Fibroblast of mammary gland (primary cell): ENCODE results near the gene RBM7.

ENCODE experiments used
- DNase-seq: peaks from one replicate; pipeline ENCODE4 v3.0.0-alpha.2; 2010; ENCODE audit warnings: low read depth
- H3K4me3 ChIP-seq: 2 replicates; pipeline ENCODE4 v1.5.1; 2011; ENCODE audit warnings: low read depth, mild to moderate bottlenecking, low read length, moderate library complexity; ENCODE audit not compliant: control insufficient read depth
- CTCF ChIP-seq: conservative IDR thresholded peaks from 2 replicates; pipeline ENCODE4 v1.5.1; 2011; ENCODE audit warnings: low read depth, low read length, inconsistent platforms; ENCODE audit not compliant: control insufficient read depth, insufficient read depth

The RBM7 gene

GRCh38 chr11:114433376-114433775, 32.9 kb downstream of the RBM7 start:
- no peak for DNase-seq
- TF ChIP-seq CTCF = no peak
- H3K4me3 ChIP-seq = no peak overlapping the region

DNA sequence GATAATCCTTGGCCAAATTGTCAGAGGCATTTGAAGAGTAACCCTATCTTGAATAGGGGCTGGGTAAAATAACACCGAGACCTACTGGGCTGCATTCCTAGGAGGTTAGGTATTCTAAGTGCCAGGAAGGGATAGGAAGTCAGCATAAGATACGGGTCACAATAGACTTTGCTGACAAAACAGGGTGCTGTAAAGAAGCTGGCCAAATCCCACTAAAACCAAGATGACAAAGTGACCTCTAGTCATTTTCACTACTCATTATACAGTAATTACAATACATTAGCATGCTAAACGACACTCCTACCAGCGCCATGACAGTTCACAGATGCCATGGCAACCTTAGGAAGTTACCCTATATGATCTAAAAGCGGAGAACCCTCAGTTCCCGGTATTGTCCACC, 37.8 kb downstream of the RBM7 start:
- H3K4me3 ChIP-seq = no peak overlapping the region
- DNase-seq = no peak
- no peak for TF ChIP-seq CTCF

DNA sequence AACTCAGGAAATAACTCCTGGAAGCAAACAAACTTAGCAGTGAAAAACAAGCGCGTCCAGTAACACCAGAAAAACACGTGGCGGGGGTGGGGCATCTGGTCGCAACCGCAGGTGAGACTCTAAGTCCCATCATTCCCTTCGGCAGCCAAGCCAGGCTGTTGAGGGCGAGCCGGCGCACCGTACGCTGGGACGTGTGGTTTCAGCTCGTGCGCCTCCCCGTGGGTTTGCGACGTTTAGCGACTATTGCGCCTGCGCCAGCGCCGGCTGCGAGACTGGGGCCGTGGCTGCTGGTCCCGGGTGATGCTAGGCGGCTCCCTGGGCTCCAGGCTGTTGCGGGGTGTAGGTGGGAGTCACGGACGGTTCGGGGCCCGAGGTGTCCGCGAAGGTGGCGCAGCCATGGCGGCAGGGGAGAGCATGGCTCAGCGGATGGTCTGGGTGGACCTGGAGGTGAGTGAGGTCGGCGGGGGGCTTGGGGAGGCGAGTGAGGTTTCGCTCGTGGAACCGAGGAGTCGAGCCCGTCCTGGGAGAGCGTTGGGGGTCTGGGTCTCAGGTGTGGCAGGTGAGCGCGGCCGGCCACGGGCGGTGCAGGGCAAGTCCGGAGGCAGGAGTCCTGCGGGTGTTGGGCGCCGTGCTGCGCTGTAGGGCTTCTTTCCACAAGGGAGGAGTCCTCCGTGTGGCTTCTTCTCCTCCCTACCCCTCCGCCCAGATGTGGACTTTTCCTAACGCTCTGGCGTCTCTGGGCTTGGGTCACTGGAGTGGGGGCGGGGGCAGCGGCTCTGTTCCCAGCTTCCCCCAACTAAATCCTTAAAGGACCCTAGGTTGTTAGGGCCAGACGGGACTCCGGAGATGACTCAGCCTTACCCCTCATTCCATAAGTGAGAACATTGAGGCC, 39.0 kb downstream of the RBM7 start, which contains the start of gene REXO2:
TSS of gene REXO2 (plus strand) at position 239 of the 892 bp plus-strand sequence. CDS start at position 301, 62 bp downstream.
- H3K4me3 ChIP-seq = peak within 1 kb of the TSS; percentile 90
- no peak for TF ChIP-seq CTCF
- peak; percentile 94 for DNase-seq

GRCh38 chr11:114440121-114440860, 39.8 kb downstream of the RBM7 start:
- DNase-seq = no peak
- TF ChIP-seq CTCF = no peak
- H3K4me3 ChIP-seq = peak overlapping the region; percentile 90

GRCh38 chr11:114440971-114441763, 40.7 kb downstream of the RBM7 start:
- DNase-seq = no peak
- H3K4me3 ChIP-seq = peak overlapping the region; percentile 90
- no peak for TF ChIP-seq CTCF

GRCh38 chr11:114441921-114442320, 41.5 kb downstream of the RBM7 start:
- no peak for DNase-seq
- H3K4me3 ChIP-seq = no peak overlapping the region
- no peak for TF ChIP-seq CTCF
